GM13976 (cell line): ENCODE results near the gene SLC9A1.
A peak's percentile ranks its signal among the peaks of the same experiment; 100 is the strongest.

Source experiments
- DNase-seq: peaks from one replicate; pipeline ENCODE4 v3.0.0; 2012; ENCODE audit warnings: low spot score
- in situ Hi-C: fragments of 300-500 bp; cut with MboI; formaldehyde crosslinking; loops from one replicate; pipeline ENCODE4 v1.12.0; 2022; ENCODE audit warnings: low sequenced_read_pairs, mixed read lengths, inconsistent platforms; ENCODE audit not compliant: unreplicated experiment
- TF ChIP-seq, protein P1 (sequence below): IDR thresholded peaks from 2 replicates; pipeline ENCODE4 v1.5.1; 2012; ENCODE audit warnings: borderline replicate concordance, mild to moderate bottlenecking; ENCODE audit not compliant: insufficient read depth; ENCODE audit errors: extremely low read depth, missing control alignments, control extremely low read depth

The SLC9A1 gene

DNA sequence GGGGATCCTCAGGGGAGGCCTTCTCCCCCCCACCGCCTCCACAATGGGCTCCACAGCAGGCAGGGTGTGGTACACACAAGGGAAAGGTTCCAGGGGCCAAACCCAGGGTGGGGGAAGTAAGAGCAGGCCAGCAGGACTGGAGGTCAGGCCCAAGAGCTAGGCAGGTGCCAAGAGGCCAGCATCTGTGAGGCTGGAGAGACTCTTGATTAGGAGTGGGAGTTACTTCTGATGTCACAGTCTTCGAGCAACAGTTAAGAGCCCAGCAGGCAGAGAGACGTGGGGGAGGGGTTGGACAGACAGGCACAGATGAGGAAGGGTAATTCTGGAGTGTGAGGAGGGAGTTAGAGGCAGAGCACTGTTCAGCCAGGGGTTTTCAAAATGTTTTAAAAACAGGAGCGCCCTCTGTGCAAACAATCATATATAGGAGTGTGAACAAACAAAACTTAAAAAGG, 55.8 kb downstream of the SLC9A1 start:
- TF ChIP-seq, protein P1, sequence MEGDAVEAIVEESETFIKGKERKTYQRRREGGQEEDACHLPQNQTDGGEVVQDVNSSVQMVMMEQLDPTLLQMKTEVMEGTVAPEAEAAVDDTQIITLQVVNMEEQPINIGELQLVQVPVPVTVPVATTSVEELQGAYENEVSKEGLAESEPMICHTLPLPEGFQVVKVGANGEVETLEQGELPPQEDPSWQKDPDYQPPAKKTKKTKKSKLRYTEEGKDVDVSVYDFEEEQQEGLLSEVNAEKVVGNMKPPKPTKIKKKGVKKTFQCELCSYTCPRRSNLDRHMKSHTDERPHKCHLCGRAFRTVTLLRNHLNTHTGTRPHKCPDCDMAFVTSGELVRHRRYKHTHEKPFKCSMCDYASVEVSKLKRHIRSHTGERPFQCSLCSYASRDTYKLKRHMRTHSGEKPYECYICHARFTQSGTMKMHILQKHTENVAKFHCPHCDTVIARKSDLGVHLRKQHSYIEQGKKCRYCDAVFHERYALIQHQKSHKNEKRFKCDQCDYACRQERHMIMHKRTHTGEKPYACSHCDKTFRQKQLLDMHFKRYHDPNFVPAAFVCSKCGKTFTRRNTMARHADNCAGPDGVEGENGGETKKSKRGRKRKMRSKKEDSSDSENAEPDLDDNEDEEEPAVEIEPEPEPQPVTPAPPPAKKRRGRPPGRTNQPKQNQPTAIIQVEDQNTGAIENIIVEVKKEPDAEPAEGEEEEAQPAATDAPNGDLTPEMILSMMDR = no peak
- DNase-seq = peak; percentile 67
- in situ Hi-C loops = loop anchor here (5.0 kb wide), 1 partner anchor 52 kb away; no protein-coding TSS in a partner anchor

DNA sequence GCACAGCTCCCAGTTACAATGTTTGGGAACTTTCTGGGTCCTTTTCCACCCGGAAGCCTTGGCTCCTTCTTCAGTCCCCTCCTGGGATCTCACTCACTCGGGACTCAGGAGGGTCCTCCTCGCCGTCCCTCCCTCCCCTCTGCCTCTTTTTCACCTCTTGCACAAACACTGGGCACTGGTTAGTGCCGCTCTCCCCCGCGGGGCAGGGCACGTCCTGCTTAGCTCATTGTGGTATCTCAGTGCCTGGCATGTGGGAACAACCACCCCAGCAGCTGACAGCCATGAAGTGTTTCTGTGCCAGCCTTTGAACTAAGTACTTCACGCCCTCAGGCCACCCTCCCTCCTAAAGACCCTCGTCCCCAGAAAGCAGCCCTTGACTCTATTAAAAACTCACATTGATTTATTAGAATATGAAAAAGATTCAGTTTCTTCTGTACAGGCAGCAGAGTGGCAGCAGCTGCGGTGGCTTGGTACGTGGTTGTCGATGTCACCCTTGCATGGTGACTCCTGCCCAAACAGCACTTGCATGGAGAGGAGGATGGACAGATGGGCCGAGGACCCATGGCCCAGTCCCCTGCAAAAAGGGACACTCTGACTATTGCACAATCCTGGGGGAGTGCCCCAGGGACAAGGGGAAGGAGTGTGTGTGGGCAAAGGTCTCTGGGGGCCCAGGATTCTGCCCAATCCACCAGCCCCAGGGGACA, 56.3 kb downstream of the SLC9A1 start:
- in situ Hi-C loops = loop anchor here (5.0 kb wide), 1 partner anchor 51 kb away; no protein-coding TSS in a partner anchor
- TF ChIP-seq, protein P1 = no peak
- DNase-seq = no peak

DNA sequence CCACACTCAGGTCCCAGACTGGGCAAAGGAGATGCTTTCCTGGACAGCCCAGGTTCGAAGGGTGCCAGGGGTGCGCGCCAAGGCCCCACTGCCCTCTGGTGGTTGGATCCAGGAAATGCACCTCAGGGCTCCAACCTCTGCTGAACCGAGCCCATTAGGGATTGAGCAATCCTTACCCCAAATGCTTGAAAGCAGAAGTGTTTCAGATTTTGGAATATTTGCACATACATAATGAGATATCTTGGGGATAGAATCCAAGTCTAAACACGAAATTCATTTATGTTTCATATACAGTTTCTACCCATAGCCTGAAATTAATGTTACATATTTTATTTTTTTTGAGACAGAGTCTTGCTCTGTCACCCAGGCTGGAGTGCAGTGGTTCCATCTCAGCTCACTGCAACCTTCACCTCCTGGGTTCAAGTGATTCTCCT, 57.4 kb downstream of the SLC9A1 start:
- in situ Hi-C loops = loop anchor here (5.0 kb wide), 1 partner anchor 50 kb away; no protein-coding TSS in a partner anchor
- DNase-seq = peak; percentile 83
- TF ChIP-seq, protein P1 = peak; percentile 89

DNA sequence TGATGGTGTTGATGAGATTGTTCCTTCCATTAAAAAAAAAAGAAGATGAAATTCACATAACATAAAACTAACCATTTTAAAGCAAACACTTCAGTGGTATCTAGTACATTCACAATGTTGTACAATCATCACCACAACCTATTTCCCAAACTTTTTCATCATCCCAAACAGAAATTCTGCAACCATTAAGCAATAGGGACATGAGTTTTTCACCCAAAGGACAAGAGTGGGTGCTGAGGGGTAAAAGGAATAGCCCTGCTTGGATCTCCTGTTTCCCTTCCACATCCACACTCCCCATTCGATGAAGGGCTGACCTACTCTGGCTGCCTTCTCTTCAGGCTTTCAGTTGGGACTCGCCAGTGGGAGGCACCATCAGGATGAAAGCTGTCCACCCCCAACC, 59.3 kb downstream of the SLC9A1 start:
- in situ Hi-C loops = loop anchor here (5.0 kb wide), 1 partner anchor 48 kb away; no protein-coding TSS in a partner anchor
- TF ChIP-seq, protein P1 = no peak

DNA sequence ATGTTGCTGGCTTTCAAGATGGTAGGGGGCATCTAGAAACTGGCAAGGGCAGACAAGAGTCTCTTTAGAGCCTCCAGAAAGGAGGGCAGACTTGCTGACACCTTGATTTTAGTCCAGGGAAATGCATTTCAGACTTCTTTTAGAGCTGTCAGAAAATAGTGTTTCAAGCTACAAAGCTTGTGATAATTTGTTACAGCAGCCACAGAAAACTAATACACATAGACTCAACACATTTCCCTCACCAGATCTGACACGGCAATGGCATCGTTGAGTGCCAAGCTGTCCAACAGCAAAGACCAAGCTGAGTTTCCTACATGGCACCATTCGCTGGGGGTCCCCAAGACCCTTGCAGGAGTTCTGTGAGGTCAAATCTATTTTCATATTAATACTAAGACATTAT, 62.0 kb downstream of the SLC9A1 start:
- TF ChIP-seq, protein P1 = no peak
- in situ Hi-C loops = no loop called here
- DNase-seq = no peak

More for the DNA sequence above, 59.3 kb downstream of the SLC9A1 start:
- no peak for DNase-seq

DNA sequence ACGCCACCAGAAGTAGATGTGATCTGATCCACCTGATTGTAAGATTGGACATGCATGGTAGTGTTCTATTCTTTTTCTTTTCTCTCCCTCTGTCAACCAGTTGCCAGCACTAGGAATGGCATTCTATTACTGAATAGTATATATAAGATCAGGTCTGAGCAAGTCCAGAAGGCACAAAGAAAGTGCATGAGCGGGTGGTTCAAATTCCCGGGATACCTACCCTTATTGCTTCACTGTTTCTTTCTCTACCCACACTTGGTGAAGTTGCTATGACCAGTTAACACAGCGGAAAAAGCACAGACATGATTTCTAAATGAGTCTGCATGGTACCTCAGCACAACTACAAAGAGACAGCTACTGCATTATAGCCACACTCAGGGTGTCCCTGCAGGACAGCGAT, 64.0 kb downstream of the SLC9A1 start:
- TF ChIP-seq, protein P1 = no peak
- in situ Hi-C loops = no loop called here

More for the DNA sequence above, 64.0 kb downstream of the SLC9A1 start:
- no peak for DNase-seq
